Measurements from ENCODE around the gene RPS6KA1.

The RPS6KA1 gene

DNA sequence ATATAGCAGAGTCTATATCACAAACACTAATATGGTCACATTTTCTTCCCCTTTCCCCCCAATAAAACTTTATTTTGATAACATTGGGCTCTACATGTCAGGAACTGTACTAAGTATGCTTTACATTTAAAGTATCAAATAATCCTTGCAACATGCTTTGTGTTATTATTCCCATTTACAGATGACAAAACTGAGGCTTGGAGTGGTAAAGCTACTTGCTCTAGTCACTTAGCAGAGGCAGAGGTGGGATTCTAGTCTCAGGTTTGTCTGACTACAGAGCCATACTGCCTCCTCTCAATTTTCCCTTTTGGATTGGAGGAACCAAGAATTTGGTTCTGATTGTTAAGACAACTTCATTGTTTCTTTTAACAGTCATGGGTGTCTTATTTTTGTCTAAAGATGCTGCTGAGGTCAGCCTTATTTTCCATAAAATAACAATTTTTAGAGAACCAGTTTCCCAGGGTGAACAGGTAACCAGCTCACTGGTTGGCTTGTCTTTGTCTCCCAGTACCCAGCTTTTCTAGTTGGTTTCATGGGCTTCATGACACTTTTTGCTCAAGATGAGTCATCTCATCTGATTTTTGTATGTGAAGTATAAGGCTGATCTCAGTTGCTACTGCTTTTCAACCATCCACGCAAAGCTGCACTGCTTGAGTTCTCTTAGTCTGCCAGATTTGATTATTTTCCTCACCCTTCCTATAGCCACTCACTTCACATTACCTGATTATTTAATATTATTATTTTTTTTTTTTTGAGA is 85.3 kb downstream of the RPS6KA1 start:
- H3K27me3 ChIP-seq (ENCODE audit: insufficient read depth, poor library complexity, severe bottlenecking): no peaks in the 10 kb centered on the region
- DNase-seq (ENCODE audit: low read depth in 1 of 2, low spot score in 1 of 2): no peak
- TF ChIP-seq CTCF (IDR thresholded peaks at IDR 0.05; ENCODE audit: insufficient read depth, low read length) (no peak), POLR2AphosphoS5 (IDR thresholded peaks at IDR 0.05; ENCODE audit: low read depth) (no peak), GABPA (IDR thresholded peaks at IDR 0.05; ENCODE audit: low read depth) (no peak), SPI1 (IDR thresholded peaks at IDR 0.05; ENCODE audit: borderline replicate concordance, low read depth) (no peak)
- TF ChIP-seq, protein P1, sequence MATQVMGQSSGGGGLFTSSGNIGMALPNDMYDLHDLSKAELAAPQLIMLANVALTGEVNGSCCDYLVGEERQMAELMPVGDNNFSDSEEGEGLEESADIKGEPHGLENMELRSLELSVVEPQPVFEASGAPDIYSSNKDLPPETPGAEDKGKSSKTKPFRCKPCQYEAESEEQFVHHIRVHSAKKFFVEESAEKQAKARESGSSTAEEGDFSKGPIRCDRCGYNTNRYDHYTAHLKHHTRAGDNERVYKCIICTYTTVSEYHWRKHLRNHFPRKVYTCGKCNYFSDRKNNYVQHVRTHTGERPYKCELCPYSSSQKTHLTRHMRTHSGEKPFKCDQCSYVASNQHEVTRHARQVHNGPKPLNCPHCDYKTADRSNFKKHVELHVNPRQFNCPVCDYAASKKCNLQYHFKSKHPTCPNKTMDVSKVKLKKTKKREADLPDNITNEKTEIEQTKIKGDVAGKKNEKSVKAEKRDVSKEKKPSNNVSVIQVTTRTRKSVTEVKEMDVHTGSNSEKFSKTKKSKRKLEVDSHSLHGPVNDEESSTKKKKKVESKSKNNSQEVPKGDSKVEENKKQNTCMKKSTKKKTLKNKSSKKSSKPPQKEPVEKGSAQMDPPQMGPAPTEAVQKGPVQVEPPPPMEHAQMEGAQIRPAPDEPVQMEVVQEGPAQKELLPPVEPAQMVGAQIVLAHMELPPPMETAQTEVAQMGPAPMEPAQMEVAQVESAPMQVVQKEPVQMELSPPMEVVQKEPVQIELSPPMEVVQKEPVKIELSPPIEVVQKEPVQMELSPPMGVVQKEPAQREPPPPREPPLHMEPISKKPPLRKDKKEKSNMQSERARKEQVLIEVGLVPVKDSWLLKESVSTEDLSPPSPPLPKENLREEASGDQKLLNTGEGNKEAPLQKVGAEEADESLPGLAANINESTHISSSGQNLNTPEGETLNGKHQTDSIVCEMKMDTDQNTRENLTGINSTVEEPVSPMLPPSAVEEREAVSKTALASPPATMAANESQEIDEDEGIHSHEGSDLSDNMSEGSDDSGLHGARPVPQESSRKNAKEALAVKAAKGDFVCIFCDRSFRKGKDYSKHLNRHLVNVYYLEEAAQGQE (IDR thresholded peaks at IDR 0.05; ENCODE audit: insufficient replicate concordance, low read depth): no peak

DNA sequence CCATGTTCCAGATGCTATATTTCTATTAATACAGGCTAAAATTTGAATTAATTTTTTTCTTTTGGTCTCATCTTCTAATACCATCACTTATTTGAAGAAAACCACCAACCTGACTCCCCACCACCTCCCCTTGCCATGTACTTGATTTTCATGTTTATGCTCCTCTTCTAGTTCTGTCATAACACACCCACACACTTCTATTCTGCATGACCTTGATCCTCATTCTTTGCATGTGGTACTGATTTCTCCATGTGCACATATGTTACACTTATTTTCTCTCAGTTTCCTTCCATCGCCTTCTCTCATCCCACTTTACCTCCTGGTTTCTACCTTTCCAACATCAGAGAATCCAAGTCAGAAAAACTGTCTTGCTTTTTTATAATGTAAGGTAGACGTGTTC is 87.3 kb downstream of the RPS6KA1 start:
- Histone ChIP-seq H3K27me3 (ENCODE audit: insufficient read depth, poor library complexity, severe bottlenecking) (no peaks in the 10 kb centered on the region), H3K4me3 (replicated peaks; ENCODE audit: insufficient read depth, low read length) (no peak overlapping the region), H3K27ac (replicated peaks) (no peak overlapping the region)
- no peak for TF ChIP-seq POLR2AphosphoS5 (IDR thresholded peaks at IDR 0.05; ENCODE audit: low read depth)
- no peak for TF ChIP-seq CTCF (IDR thresholded peaks at IDR 0.05; ENCODE audit: insufficient read depth, low read length)
- TF ChIP-seq SPI1 (IDR thresholded peaks at IDR 0.05; ENCODE audit: borderline replicate concordance, low read depth): no peak
- no peak for TF ChIP-seq GABPA (IDR thresholded peaks at IDR 0.05; ENCODE audit: low read depth)
- TF ChIP-seq, protein P1 (IDR thresholded peaks at IDR 0.05; ENCODE audit: insufficient replicate concordance, low read depth): no peak
- DNase-seq (ENCODE audit: low read depth in 1 of 2, low spot score in 1 of 2): no peak

More for the DNA sequence above, 85.3 kb downstream of the RPS6KA1 start:
- H3K4me3 ChIP-seq (replicated peaks; ENCODE audit: insufficient read depth, low read length): no peak overlapping the region
- H3K27ac ChIP-seq (replicated peaks): no peak overlapping the region

GRCh38 chr1:26618561-26618960 is 89.0 kb downstream of the RPS6KA1 start:
- Histone ChIP-seq H3K4me3 (replicated peaks; ENCODE audit: insufficient read depth, low read length) (no peak overlapping the region), H3K27me3 (ENCODE audit: insufficient read depth, poor library complexity, severe bottlenecking) (no peaks in the 10 kb centered on the region), H3K27ac (replicated peaks) (peak overlapping the region; percentile 100)
- TF ChIP-seq POLR2AphosphoS5 (IDR thresholded peaks at IDR 0.05; ENCODE audit: low read depth) (no peak), SPI1 (IDR thresholded peaks at IDR 0.05; ENCODE audit: borderline replicate concordance, low read depth) (no peak), CTCF (IDR thresholded peaks at IDR 0.05; ENCODE audit: insufficient read depth, low read length) (no peak)
- TF ChIP-seq, protein P1 (IDR thresholded peaks at IDR 0.05; ENCODE audit: insufficient replicate concordance, low read depth): no peak
- DNase-seq (ENCODE audit: low read depth in 1 of 2, low spot score in 1 of 2): peak in 1 of 2 experiments; percentile 27

All from HL-60 (cell line).